Tibial nerve (tissue), 4 donors: ENCODE data around the gene OR52E6. TPM values are rescaled to one million over a fixed set of nuclear protein-coding genes. Genes with fewer than 3 reads are reported as not detected.
A peak's percentile ranks its signal among the peaks of the same experiment; 100 is the strongest.

Source experiments
- DNase-seq, 2 donors: peaks; one replicate each; pipeline ENCODE4 v3.0.0-alpha.2; 2019; ENCODE audit warnings: low spot score in 2 of 2
- H3K27ac ChIP-seq, 4 donors: fragments of 200-600 bp; sonication (generic) in 3 of 4; one replicate each; pipeline ENCODE4 v1.5.1; 2017 to 2019; ENCODE audit warnings: mild to moderate bottlenecking in 1 of 4
- H3K27me3 ChIP-seq, 2 donors: fragments of 200-600 bp; sonication (generic) in 1 of 2; one replicate each; pipeline versions ENCODE4 v1.5.1 to v1.6.0; 2017 to 2019
- H3K36me3 ChIP-seq, 3 donors: fragments of 200-600 bp; sonication (generic); one replicate each; pipeline ENCODE4 v1.5.1; 2018 to 2019
- H3K4me1 ChIP-seq, 4 donors: fragments of 200-600 bp; sonication (generic) in 3 of 4; one replicate each; pipeline ENCODE4 v1.5.1; 2017 to 2019
- H3K4me3 ChIP-seq, 4 donors: fragments of 200-600 bp; sonication (generic) in 3 of 4; one replicate each; pipeline ENCODE4 v1.5.1; 2017 to 2019; ENCODE audit warnings: mild to moderate bottlenecking in 1 of 4, moderate library complexity in 1 of 4
- H3K9me3 ChIP-seq, 4 donors: fragments of 200-600 bp; sonication (generic) in 3 of 4; one replicate each; pipeline ENCODE4 v1.5.1; 2017 to 2019
- CTCF ChIP-seq, 5 experiments: fragments of 200-600 bp in 3 of 5; fragments of 450-650 bp in 2 of 5; sonication (generic) in 3 of 5; IDR thresholded peaks; one replicate each; pipeline ENCODE4 v1.5.1; 2016 to 2019; ENCODE audit warnings: antibody characterized with exemption in 5 of 5, mild to moderate bottlenecking in 3 of 5, moderate library complexity in 2 of 5
- EP300 ChIP-seq, 2 donors: sonication (generic); formaldehyde crosslinking; IDR thresholded peaks; one replicate each; pipeline ENCODE4 v1.6.1; 2017; ENCODE audit warnings: antibody characterized with exemption in 2 of 2, mild to moderate bottlenecking in 1 of 2
- POLR2A ChIP-seq, 2 donors: fragments of 450-650 bp; IDR thresholded peaks; one replicate each; pipeline ENCODE4 v1.6.1; 2017; ENCODE audit warnings: antibody characterized with exemption in 2 of 2, mild to moderate bottlenecking in 2 of 2, moderate library complexity in 2 of 2
- WGBS, 2 donors: methylation state at CpG; one replicate each; pipeline ENCODE4 v1.1.5; 2018; 5-methylcytosine and 5-hydroxymethylcytosine counted together
- total RNA-seq, 4 donors: library from RNA; depleted of rRNA; stranded (reverse); fragments of >200 nt; gene quantifications; one replicate each; pipeline ENCODE4 v1.1.0, GENCODE V29; 2016

The OR52E6 gene
- total RNA-seq, 4 donors from 2014 or later = not detected

DNA sequence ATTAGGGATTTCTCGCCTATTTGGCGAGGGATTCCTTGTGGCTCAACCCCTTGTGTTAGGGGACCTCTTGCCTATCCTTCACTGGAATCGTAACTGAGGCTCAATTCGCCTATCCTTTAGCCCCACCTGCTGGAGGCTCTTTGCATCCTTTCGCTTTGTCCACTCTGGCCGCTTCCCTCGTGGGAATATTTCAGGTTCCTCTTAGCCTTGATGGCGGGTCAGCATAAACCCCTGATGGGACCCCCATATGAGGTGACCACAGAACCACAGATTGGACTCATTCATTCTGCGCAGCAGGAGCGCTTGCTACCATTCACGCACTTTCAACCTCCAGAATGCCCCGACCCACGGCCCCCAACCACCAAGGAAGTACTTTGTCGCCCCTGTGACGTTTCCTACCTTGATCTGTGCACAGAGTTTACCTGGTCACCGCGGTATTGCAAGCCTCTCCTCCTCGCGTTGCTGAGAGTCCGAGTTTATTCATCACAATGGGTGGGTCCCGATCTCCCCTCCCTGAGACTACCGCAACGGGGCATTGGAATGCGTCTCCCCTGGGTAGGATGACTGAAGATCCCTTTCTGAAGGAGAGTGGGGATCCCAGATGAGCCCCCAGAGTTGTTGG lies 33.1 kb downstream of the OR52E6 start, which contains the start of gene OR52N2:
Gene OR52N2 (plus strand): TSS at position 425 of the 622 bp plus-strand sequence. CDS start 11,412 bp downstream, outside the sequence.
- Histone ChIP-seq H3K27me3 (no peaks in the 10 kb centered on the region), H3K4me1 (peaks cover 0 to 11% (median 0%) of the 10 kb centered on the region in 4 donors), H3K9me3 (peaks cover 0 to 7% (median 0%) of the 10 kb centered on the region in 4 donors), H3K36me3 (no peaks in the 10 kb centered on the region), H3K4me3 (peak within 1 kb of the TSS; percentile 43 to 61 (median 46)), H3K27ac (peak within 1 kb of the TSS in 1 of 4 donors; percentile 24)
- TF ChIP-seq EP300 (IDR thresholded peaks at IDR 0.05) (no peak), CTCF (IDR thresholded peaks at IDR 0.05) (peak; percentile 63 to 92 (median 75))
- peak; percentile 49 to 88 for DNase-seq
- 10 to 23% methylated on average over 24 of the region's 24 CpGs for WGBS, 2 donors

- TF ChIP-seq CTCF (IDR thresholded peaks at IDR 0.05) (no peak), EP300 (IDR thresholded peaks at IDR 0.05) (no peak), POLR2A (IDR thresholded peaks at IDR 0.05) (no peak)
- Histone ChIP-seq H3K4me3 (no peak overlapping the region), H3K4me1 (peaks cover 0 to 11% (median 0%) of the 10 kb centered on the region in 4 donors), H3K27ac (no peak overlapping the region), H3K9me3 (peaks cover 0 to 7% (median 0%) of the 10 kb centered on the region in 4 donors), H3K27me3 (no peaks in the 10 kb centered on the region), H3K36me3 (no peaks in the 10 kb centered on the region)
- WGBS, 2 donors = 66 to 80% methylated on average over 9 to 10 of the region's 10 CpGs
- no peak for DNase-seq
Measured at GRCh38 chr11:5807580-5807979, 34.1 kb downstream of the OR52E6 start.

DNA sequence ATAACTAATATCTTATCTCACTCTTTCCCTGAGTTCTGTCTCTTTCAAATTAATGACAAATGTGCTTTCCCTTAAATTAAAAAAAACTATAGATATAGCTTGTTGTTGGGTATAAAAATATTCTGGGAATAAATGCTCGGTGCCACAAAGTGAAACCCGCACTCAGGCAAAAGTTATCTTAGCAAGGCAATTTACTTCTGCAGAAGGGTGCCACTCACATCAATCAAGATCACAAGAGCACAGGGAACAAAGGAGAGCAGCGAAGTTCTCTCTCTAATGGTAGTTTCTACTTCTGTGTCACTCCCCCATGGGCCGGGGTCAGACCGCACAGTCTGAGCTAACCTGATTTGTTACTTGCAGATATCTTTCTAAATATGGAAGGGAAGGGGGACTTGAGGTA lies 37.7 kb downstream of the OR52E6 start:
- H3K36me3 ChIP-seq = no peaks in the 10 kb centered on the region
- peaks cover 0 to 8% (median 0%) of the 10 kb centered on the region in 4 donors for H3K4me1 ChIP-seq
- no peak for TF ChIP-seq CTCF (IDR thresholded peaks at IDR 0.05)
- no peak for TF ChIP-seq EP300 (IDR thresholded peaks at IDR 0.05)
- no peak for TF ChIP-seq POLR2A (IDR thresholded peaks at IDR 0.05)
- DNase-seq = no peak
- H3K4me3 ChIP-seq = no peak overlapping the region
- 86 to 93% methylated on average over 5 of the region's 5 CpGs for WGBS, 2 donors
- H3K9me3 ChIP-seq = peaks cover 0 to 7% (median 0%) of the 10 kb centered on the region in 4 donors
- H3K27ac ChIP-seq = no peak overlapping the region
- no peaks in the 10 kb centered on the region for H3K27me3 ChIP-seq

GRCh38 chr11:5796541-5796940 lies 45.2 kb downstream of the OR52E6 start:
- Histone ChIP-seq H3K4me3 (no peak overlapping the region), H3K36me3 (no peaks in the 10 kb centered on the region), H3K27ac (no peak overlapping the region), H3K9me3 (peaks cover 0 to 5% (median 1%) of the 10 kb centered on the region in 4 donors), H3K27me3 (no peaks in the 10 kb centered on the region), H3K4me1 (no peaks in the 10 kb centered on the region)
- no peak for TF ChIP-seq POLR2A (IDR thresholded peaks at IDR 0.05)
- TF ChIP-seq EP300 (IDR thresholded peaks at IDR 0.05) = no peak
- no peak for TF ChIP-seq CTCF (IDR thresholded peaks at IDR 0.05)
- DNase-seq = no peak
- WGBS, 2 donors = 88 to 92% methylated on average over 6 of the region's 6 CpGs

DNA sequence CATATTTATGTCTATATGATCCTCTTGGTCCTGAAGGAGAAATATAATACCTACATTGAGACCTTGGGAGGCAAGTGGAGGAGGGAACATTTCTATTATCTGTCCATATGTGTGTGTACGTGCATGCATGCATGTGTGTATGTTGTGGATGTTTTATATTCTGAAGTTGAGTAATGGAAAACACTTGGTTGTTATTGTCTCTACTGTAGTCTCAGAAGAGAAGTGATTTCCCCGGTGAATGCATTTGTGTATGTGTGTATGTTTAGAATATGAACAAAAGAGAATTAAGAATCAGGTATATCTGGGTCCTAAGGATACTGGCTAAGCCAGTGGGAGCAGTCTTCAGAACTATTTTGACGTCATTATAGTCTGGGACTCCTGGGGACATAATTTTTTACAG lies 50.5 kb downstream of the OR52E6 start, which contains the start of gene OR52N1:
Gene OR52N1 (minus strand): TSS at position 101 of the 400 bp plus-strand sequence. CDS start 2,449 bp downstream, outside the sequence.
- Histone ChIP-seq H3K4me1 (no peaks in the 10 kb centered on the region), H3K9me3 (peaks cover 0 to 5% (median 1%) of the 10 kb centered on the region in 4 donors), H3K27me3 (no peaks in the 10 kb centered on the region), H3K27ac (no peak within 1 kb of the TSS), H3K4me3 (no peak within 1 kb of the TSS), H3K36me3 (no peaks in the 10 kb centered on the region)
- TF ChIP-seq POLR2A (IDR thresholded peaks at IDR 0.05) (no peak), CTCF (IDR thresholded peaks at IDR 0.05) (no peak), EP300 (IDR thresholded peaks at IDR 0.05) (no peak)
- no peak for DNase-seq
- 78 to 85% methylated on average over 3 of the region's 3 CpGs for WGBS, 2 donors
